Left ventricle myocardium inferior (tissue), 1 donor: ENCODE data around the gene KCNK13. TPM values are rescaled to one million over a fixed set of nuclear protein-coding genes. Genes with fewer than 3 reads are reported as not detected.

Experiments
- DNase-seq: peaks from one replicate; pipeline ENCODE4 v3.0.0-alpha.2; 2020
- H3K27ac ChIP-seq: fragments of 200-600 bp; replicated peaks from 2 replicates; pipeline ENCODE4 v1.8.0; 2021
- H3K27me3 ChIP-seq: fragments of 200-600 bp; 2 replicates; pipeline ENCODE4 v1.8.0; 2021; ENCODE audit warnings: low read depth
- H3K36me3 ChIP-seq: fragments of 200-600 bp; 2 replicates; pipeline ENCODE4 v1.8.0; 2021
- H3K4me1 ChIP-seq: fragments of 200-600 bp; 2 replicates; pipeline ENCODE4 v1.8.0; 2021
- H3K4me3 ChIP-seq: fragments of 200-600 bp; 2 replicates; pipeline ENCODE4 v1.8.0; 2021; ENCODE audit warnings: mild to moderate bottlenecking, moderate library complexity
- H3K9me3 ChIP-seq: fragments of 200-600 bp; replicated peaks from 2 replicates; pipeline ENCODE4 v1.8.0; 2021
- CTCF ChIP-seq: fragments of 200-600 bp; IDR thresholded peaks from 2 replicates; pipeline ENCODE4 v1.8.0; 2021; ENCODE audit warnings: antibody characterized with exemption, mild to moderate bottlenecking, borderline replicate concordance
- intact Hi-C: fragments of 100-400 bp; cut with micrococcal nuclease; formaldehyde crosslinking; loops from one replicate; pipeline ENCODE4 v1.11.0; 2022
- total RNA-seq: library from RNA; stranded (reverse); fragmentation: NEBNext Ultra II Directional; extraction: Animal tissue kit (Norgen Biotek cat#: 25700); gene quantifications from one replicate; pipeline ENCODE4 v1.2.1, GENCODE V29; 2021
- donor health status: DM: no; HTN: yes; CAD: no; lungs with severe emphysema.

The KCNK13 gene
- total RNA-seq, 1 donor from 2014 or later = 1.9 TPM

DNA sequence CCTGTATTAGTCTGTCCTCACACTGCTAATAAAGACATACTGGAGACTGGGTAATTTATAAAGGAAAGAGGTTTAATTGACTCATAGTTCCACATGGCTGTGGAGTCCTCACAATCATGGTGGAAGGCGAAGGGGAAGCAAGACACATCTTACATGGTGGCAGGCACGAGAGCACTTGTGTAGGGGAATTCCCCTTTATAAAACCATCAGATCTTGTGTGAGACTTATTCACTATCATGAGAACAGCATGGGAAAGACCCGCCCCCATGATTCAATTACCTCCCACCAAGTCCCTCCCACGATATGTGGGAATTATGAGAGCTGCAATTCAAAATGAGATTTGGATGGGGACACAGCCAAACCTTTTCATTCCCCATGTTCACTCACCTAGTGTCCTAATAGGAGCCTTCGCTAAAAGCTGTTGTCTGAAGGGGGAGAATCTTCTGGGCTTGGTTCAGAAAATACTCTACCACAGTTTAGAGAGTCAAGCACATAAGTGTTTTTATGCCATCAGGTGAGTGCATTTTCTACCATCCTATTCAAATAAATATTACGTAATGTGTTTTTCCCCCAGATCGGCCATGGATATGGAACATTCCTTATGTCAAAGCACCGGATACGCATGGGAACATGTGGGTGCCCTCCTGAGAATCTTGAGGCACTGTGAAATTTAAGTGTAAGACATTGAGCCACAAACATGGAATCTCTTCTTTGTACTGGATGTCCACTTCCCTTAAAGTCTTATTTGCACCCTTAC lies 19.1 kb upstream of the KCNK13 start:
- Histone ChIP-seq H3K27me3 (no peaks in the 10 kb centered on the region), H3K4me1 (no peaks in the 10 kb centered on the region), H3K4me3 (no peak overlapping the region), H3K27ac (no peak overlapping the region), H3K9me3 (peaks cover 6% of the 10 kb centered on the region), H3K36me3 (peaks cover 5% of the 10 kb centered on the region)
- TF ChIP-seq CTCF = no peak
- DNase-seq = no peak
- intact Hi-C loops = no loop called here

GRCh38 chr14:90045616-90046015 lies 16.2 kb upstream of the KCNK13 start:
- Histone ChIP-seq H3K27ac (no peak overlapping the region), H3K9me3 (no peaks in the 10 kb centered on the region), H3K36me3 (no peaks in the 10 kb centered on the region), H3K4me3 (no peak overlapping the region), H3K4me1 (no peaks in the 10 kb centered on the region), H3K27me3 (no peaks in the 10 kb centered on the region)
- no peak for DNase-seq
- no peak for TF ChIP-seq CTCF
- intact Hi-C loops = no loop called here

GRCh38 chr14:90049390-90049789 lies 12.4 kb upstream of the KCNK13 start:
- intact Hi-C loops = no loop called here
- Histone ChIP-seq H3K36me3 (no peaks in the 10 kb centered on the region), H3K27me3 (peaks cover 30% of the 10 kb centered on the region), H3K27ac (no peak overlapping the region), H3K4me3 (no peak overlapping the region), H3K4me1 (no peaks in the 10 kb centered on the region), H3K9me3 (no peaks in the 10 kb centered on the region)
- TF ChIP-seq CTCF = no peak
- DNase-seq = no peak

DNA sequence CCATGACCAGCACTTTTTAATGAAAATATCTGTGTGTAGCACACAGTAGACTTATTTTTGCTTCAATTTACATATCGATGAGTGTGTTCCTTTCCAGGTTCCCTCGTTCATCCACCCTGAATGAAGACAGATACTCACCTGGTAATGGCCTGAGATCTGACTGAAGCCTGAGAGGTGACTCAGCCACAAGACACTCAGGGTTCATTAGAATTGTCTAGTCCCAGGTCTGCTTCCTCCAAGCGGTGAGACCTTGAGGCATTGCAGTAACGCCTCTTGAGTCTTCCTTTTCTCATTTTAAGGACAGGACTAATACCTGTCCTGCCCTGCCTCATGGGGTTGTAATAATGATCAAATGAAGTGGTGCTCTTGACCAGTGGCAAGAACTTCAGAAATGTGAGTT lies 11.5 kb upstream of the KCNK13 start:
- Histone ChIP-seq H3K36me3 (no peaks in the 10 kb centered on the region), H3K9me3 (no peaks in the 10 kb centered on the region), H3K27me3 (peaks cover 38% of the 10 kb centered on the region), H3K27ac (no peak overlapping the region), H3K4me3 (no peak overlapping the region), H3K4me1 (no peaks in the 10 kb centered on the region)
- TF ChIP-seq CTCF = no peak
- no peak for DNase-seq
- intact Hi-C loops = no loop called here

DNA sequence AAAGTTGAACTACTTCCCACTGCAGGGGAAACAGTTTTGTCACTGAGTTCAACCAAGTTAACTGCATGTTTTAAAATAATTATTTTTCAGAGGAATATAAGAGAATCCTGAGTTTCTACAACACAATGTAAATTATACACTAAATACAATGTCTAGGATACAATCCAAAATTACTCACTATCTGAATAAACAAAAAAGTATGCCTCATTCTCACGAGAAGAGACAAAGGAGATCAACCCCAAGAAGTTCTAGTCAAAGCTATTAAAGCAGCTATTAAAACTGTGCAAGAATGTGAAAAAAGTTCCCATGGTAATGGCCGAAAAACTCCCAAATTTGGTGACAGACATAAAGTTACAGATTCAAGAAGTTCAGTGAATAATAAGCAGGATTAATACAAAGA lies 8.8 kb upstream of the KCNK13 start:
- Histone ChIP-seq H3K36me3 (no peaks in the 10 kb centered on the region), H3K27ac (no peak overlapping the region), H3K27me3 (peaks cover 65% of the 10 kb centered on the region), H3K4me3 (no peak overlapping the region), H3K4me1 (no peaks in the 10 kb centered on the region), H3K9me3 (no peaks in the 10 kb centered on the region)
- no peak for TF ChIP-seq CTCF
- no peak for DNase-seq
- intact Hi-C loops = no loop called here
